ENCODE data around the gene DHODH. TPM values are rescaled to one million over a fixed set of nuclear protein-coding genes. Genes with fewer than 3 reads are reported as not detected.

DHODH gene
- total and polyA plus RNA-seq, 2 of the 8 experiments (the other 6 are each of a cell fraction or from before 2014, with no cell fraction given): 9.1 to 19.4 TPM

DNA sequence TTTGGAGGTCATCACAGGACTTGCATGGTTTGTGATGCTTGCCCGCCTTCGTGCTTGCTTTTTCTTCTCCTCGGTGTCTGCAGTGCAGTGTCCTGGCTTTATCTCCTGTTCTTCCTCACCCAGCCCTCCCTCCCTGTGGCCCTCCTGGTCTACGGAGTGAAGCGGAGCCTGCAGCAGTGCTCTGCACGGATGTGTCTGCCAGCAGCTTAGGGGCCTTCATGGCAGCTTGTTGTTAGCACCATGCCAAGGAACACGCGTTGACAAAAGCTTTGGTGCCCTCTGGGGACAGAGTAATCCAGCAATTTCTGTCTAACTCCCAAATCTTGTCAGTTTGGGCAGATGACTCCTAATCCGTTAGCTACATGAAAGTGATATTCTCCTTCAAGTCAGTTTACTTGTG lies 9.9 kb downstream of the DHODH start:
- Histone ChIP-seq H3K27me3 (replicated peaks in 1 of 4; ENCODE audit: control insufficient read depth in 3 of 4, extremely low read depth in 1 of 4, insufficient read depth in 3 of 4, low read length in 3 of 4) (no peaks in the 10 kb centered on the region), H3K79me1 (ENCODE audit: low read depth, low read length) (no peaks in the 10 kb centered on the region), H3K4ac (replicated peaks; ENCODE audit: insufficient read length, low read depth, low read length) (no peak overlapping the region), H3K4me3 (ENCODE audit: extremely low read depth in 1 of 4, insufficient read depth in 2 of 4, low read depth in 3 of 4, low read length in 4 of 4) (no peak overlapping the region), H3K4me2 (ENCODE audit: insufficient read depth in 1 of 2, low read depth in 2 of 2, low read length in 2 of 2) (no peak overlapping the region), H3K27ac (ENCODE audit: low read depth, low read length) (no peak overlapping the region), H3K79me2 (ENCODE audit: control insufficient read depth in 1 of 2, insufficient read depth in 2 of 2, low read length in 2 of 2) (no peaks in the 10 kb centered on the region), H4K91ac (replicated peaks; ENCODE audit: insufficient read length, low read length) (no peak overlapping the region), H3K56ac (replicated peaks; ENCODE audit: insufficient read length, low read depth, low read length) (no peak overlapping the region), H2BK120ac (replicated peaks; ENCODE audit: low read depth, low read length) (no peak overlapping the region), H3K14ac (ENCODE audit: insufficient read length) (no peak overlapping the region), H3K9me3 (ENCODE audit: insufficient read depth in 2 of 2, low read depth in 1 of 2, low read length in 1 of 2) (no peaks in the 10 kb centered on the region), H2AK5ac (ENCODE audit: low read depth, low read length) (no peak overlapping the region), H3K4me1 (replicated peaks in 1 of 4; ENCODE audit: control insufficient read depth in 3 of 4, insufficient read depth in 4 of 4, low read length in 3 of 4) (no peaks in the 10 kb centered on the region), H3K23ac (ENCODE audit: insufficient read length) (no peak overlapping the region), H3K18ac (ENCODE audit: extremely low read depth, low read length) (no peak overlapping the region), H2BK20ac (ENCODE audit: low read length) (no peak overlapping the region), H3K9ac (replicated peaks in 1 of 4; ENCODE audit: extremely low read depth in 1 of 4, low read depth in 3 of 4, low read length in 3 of 4) (no peak overlapping the region), H2AFZ (ENCODE audit: low read length) (no peak overlapping the region), H2BK5ac (ENCODE audit: low read depth, low read length) (no peak overlapping the region), H2BK12ac (ENCODE audit: low read depth, low read length) (no peak overlapping the region), H4K20me1 (replicated peaks in 1 of 2; ENCODE audit: control insufficient read depth in 1 of 2, insufficient read depth in 2 of 2, low read length in 2 of 2) (no peaks in the 10 kb centered on the region), H2BK15ac (ENCODE audit: low read length) (no peak overlapping the region), H3K36me3 (ENCODE audit: control insufficient read depth in 2 of 4, insufficient read depth in 4 of 4, low read length in 3 of 4) (peaks cover 2 to 29% (median 13%) of the 10 kb centered on the region in 4 experiments; a peak in 5 of 8 replicates), H4K8ac (ENCODE audit: extremely low read depth, insufficient read depth, low read length) (no peak overlapping the region), H4K5ac (ENCODE audit: insufficient read length, low read depth, low read length) (no peak overlapping the region), H3K23me2 (ENCODE audit: low read depth, low read length) (no peaks in the 10 kb centered on the region)
- no peak for DNase-seq (ENCODE audit: low read depth in 1 of 2, low spot score in 2 of 2)
- ChIA-PET CTCF (ENCODE audit: partially characterized antibody) (no interaction called here), POLR2A (ENCODE audit: partially characterized antibody) (interaction anchor here (0.7 to 1.3 kb wide), 2 partner anchors 9 to 17 kb away, joined by 3 read pairs; no protein-coding TSS in a partner anchor)
- FAIRE-seq: no peak
- 92% methylated on average over 9 of the region's 9 CpGs; no CpG with 5 or more reads in 1 of the 2 experiments for WGBS, 2 experiments (ENCODE audit: extremely low coverage in 1 of 2, insufficient coverage in 1 of 2, insufficient read length in 1 of 2, insufficient replicate concordance in 2 of 2, low coverage in 1 of 2, low lambda C conversion rate in 2 of 2, missing lambda C conversion rate in 1 of 2)
- TF ChIP-seq SIX5 (IDR thresholded peaks at IDR 0.05; ENCODE audit: low read depth, low read length) (no peak), BACH1 (IDR thresholded peaks at IDR 0.05; ENCODE audit: low read length) (no peak), CTBP2 (IDR thresholded peaks at IDR 0.05; ENCODE audit: borderline replicate concordance, insufficient read depth, insufficient read length, low read length) (no peak), POLR2AphosphoS5 (IDR thresholded peaks at IDR 0.05; ENCODE audit: low read depth, low read length) (no peak), CBX8 (IDR thresholded peaks at IDR 0.05; ENCODE audit: borderline replicate concordance, low read depth, low read length) (no peak), RNF2 (IDR thresholded peaks at IDR 0.05; ENCODE audit: borderline replicate concordance, low read depth, low read length, missing control alignments, poor library complexity, severe bottlenecking) (no peak), CEBPB (IDR thresholded peaks at IDR 0.05; ENCODE audit: low read depth, low read length) (no peak), RXRA (IDR thresholded peaks at IDR 0.05; ENCODE audit: insufficient read depth, low read depth, low read length) (no peak), MAFK (IDR thresholded peaks at IDR 0.05; ENCODE audit: low read depth, low read length) (no peak), KDM4A (IDR thresholded peaks at IDR 0.05; ENCODE audit: low read depth, low read length, severe bottlenecking) (no peak), NANOG (IDR thresholded peaks at IDR 0.05; ENCODE audit: insufficient read depth, low read depth, low read length, poor library complexity, severe bottlenecking) (no peak)
- TF ChIP-seq, protein P1, sequence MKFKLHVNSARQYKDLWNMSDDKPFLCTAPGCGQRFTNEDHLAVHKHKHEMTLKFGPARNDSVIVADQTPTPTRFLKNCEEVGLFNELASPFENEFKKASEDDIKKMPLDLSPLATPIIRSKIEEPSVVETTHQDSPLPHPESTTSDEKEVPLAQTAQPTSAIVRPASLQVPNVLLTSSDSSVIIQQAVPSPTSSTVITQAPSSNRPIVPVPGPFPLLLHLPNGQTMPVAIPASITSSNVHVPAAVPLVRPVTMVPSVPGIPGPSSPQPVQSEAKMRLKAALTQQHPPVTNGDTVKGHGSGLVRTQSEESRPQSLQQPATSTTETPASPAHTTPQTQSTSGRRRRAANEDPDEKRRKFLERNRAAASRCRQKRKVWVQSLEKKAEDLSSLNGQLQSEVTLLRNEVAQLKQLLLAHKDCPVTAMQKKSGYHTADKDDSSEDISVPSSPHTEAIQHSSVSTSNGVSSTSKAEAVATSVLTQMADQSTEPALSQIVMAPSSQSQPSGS (IDR thresholded peaks at IDR 0.05; ENCODE audit: low read length): no peak
